ENCODE measurements around the gene GNPTG. TPM values are rescaled to one million over a fixed set of nuclear protein-coding genes. Genes with fewer than 3 reads are reported as not detected.

Gene GNPTG
- total and polyA plus RNA-seq, 9 of the 15 experiments (the other 6 are each of a cell fraction or from before 2014, with no cell fraction given): 0.69 to 33.3 (median 13.6) TPM

GRCh38 chr16:1320097-1320496 is 31.6 kb upstream of the GNPTG start:
- DNase-seq (ENCODE audit: extremely low read depth in 1 of 4, low spot score in 3 of 4) (no peak), FAIRE-seq (no peak), ATAC-seq (no peak)
- 89% methylated on average over 11 of the region's 12 CpGs for WGBS (ENCODE audit: insufficient coverage, low coverage, missing lambda C conversion rate)
- CTCF ChIA-PET (ENCODE audit: low intra/inter-chr PET ratio): no interaction called here
- Histone ChIP-seq H3K9me3 (replicated peaks; ENCODE audit: control insufficient read depth, insufficient read depth, low read depth, low read length) (no peaks in the 10 kb centered on the region), H3K27ac (ENCODE audit: extremely low read depth, low read depth, low read length) (no peak overlapping the region), H2AFZ (ENCODE audit: low read depth, low read length) (no peak overlapping the region), H3K4me1 (replicated peaks in 1 of 2; ENCODE audit: control insufficient read depth in 2 of 2, insufficient read depth in 2 of 2, low read length in 2 of 2) (peaks cover 0 to 12% of the 10 kb centered on the region in 2 experiments; a peak in 1 of 5 replicates), H3K79me2 (ENCODE audit: control insufficient read depth, insufficient read depth, low read length) (peaks cover 11% of the 10 kb centered on the region), H3K4me2 (ENCODE audit: insufficient read depth, low read length) (no peak overlapping the region), H3K27me3 (ENCODE audit: control insufficient read depth in 2 of 2, insufficient read depth in 2 of 2, low read length in 2 of 2) (no peaks in the 10 kb centered on the region), H3K9ac (ENCODE audit: insufficient read depth in 1 of 2, low read depth in 2 of 2, low read length in 2 of 2) (no peak overlapping the region), H3K4me3 (no peak overlapping the region), H3K36me3 (ENCODE audit: control insufficient read depth, insufficient read depth, low read length) (peaks cover 92% of the 10 kb centered on the region), H4K20me1 (replicated peaks; ENCODE audit: control insufficient read depth, insufficient read depth, low read length) (no peaks in the 10 kb centered on the region), H3K9me1 (ENCODE audit: control insufficient read depth, insufficient read depth, low read length) (peaks cover 3% of the 10 kb centered on the region)
- POLR2A ChIA-PET: interaction anchor here (0.6 kb wide), 1 partner anchor 88 kb away, joined by 3 read pairs; no protein-coding TSS in a partner anchor
- in situ Hi-C loops (cut with MboI): no loop called here
- no TSS peak for BruUV-seq (replicated peaks)
- intact Hi-C loops (cut with micrococcal nuclease): no loop called here
- no peak for TF ChIP-seq ZNF224 (CRISPR knock-in tag; IDR thresholded peaks at IDR 0.05)
- TF ChIP-seq CTBP1 (IDR thresholded peaks at IDR 0.05; ENCODE audit: borderline replicate concordance): no peak
- TF ChIP-seq ZNF644 (tag; IDR thresholded peaks at IDR 0.05; ENCODE audit: low read depth): no peak
- TF ChIP-seq ZNF146 (CRISPR knock-in tag; IDR thresholded peaks at IDR 0.05; ENCODE audit: unreplicated experiment): no peak
- no peak for TF ChIP-seq MXD1 (CRISPR knock-in tag; IDR thresholded peaks at IDR 0.05; ENCODE audit: borderline replicate concordance, poor library complexity, severe bottlenecking)
- no peak for TF ChIP-seq NCOA4 (IDR thresholded peaks at IDR 0.05; ENCODE audit: partially characterized antibody)
- TF ChIP-seq ZNF695 (CRISPR knock-in tag; IDR thresholded peaks at IDR 0.05): no peak
- no peak for TF ChIP-seq FIP1L1 (IDR thresholded peaks at IDR 0.05; ENCODE audit: low read depth, low read length, poor library complexity, severe bottlenecking)
- TF ChIP-seq, protein P1, sequence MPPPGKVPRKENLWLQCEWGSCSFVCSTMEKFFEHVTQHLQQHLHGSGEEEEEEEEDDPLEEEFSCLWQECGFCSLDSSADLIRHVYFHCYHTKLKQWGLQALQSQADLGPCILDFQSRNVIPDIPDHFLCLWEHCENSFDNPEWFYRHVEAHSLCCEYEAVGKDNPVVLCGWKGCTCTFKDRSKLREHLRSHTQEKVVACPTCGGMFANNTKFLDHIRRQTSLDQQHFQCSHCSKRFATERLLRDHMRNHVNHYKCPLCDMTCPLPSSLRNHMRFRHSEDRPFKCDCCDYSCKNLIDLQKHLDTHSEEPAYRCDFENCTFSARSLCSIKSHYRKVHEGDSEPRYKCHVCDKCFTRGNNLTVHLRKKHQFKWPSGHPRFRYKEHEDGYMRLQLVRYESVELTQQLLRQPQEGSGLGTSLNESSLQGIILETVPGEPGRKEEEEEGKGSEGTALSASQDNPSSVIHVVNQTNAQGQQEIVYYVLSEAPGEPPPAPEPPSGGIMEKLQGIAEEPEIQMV (tag; conservative IDR thresholded peaks at IDR 0.05; ENCODE audit: low read depth): no peak
- TF ChIP-seq NKRF (IDR thresholded peaks at IDR 0.05; ENCODE audit: borderline replicate concordance): no peak
- TF ChIP-seq, protein P2, sequence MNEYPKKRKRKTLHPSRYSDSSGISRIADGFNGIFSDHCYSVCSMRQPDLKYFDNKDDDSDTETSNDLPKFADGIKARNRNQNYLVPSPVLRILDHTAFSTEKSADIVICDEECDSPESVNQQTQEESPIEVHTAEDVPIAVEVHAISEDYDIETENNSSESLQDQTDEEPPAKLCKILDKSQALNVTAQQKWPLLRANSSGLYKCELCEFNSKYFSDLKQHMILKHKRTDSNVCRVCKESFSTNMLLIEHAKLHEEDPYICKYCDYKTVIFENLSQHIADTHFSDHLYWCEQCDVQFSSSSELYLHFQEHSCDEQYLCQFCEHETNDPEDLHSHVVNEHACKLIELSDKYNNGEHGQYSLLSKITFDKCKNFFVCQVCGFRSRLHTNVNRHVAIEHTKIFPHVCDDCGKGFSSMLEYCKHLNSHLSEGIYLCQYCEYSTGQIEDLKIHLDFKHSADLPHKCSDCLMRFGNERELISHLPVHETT (CRISPR knock-in tag; conservative IDR thresholded peaks at IDR 0.05 in 1 of 2, IDR thresholded peaks at IDR 0.05 in 1 of 2): no peak
- no peak for TF ChIP-seq ZNF449 (CRISPR knock-in tag; IDR thresholded peaks at IDR 0.05)
- TF ChIP-seq FOXM1 (IDR thresholded peaks at IDR 0.05; ENCODE audit: low read depth): no peak
- no peak for TF ChIP-seq FOXM1 (CRISPR knock-in tag; IDR thresholded peaks at IDR 0.05; ENCODE audit: low read depth)
- TF ChIP-seq HCFC1 (IDR thresholded peaks at IDR 0.05; ENCODE audit: low read depth, low read length): no peak
